Fibroblast of lung (primary cell): ENCODE data around the gene NIP7. TPM values are rescaled to one million over a fixed set of nuclear protein-coding genes. Genes with fewer than 3 reads are reported as not detected.
A peak's percentile ranks its signal among the peaks of the same experiment; 100 is the strongest.

Experiments
- DNase-seq, 2 donors: peaks; one replicate each; pipeline versions ENCODE4 v3.0.0 to v3.0.0-alpha.2; 2010; ENCODE audit warnings: low read depth in 2 of 2
- H2AFZ ChIP-seq: 2 replicates; pipeline ENCODE4 v1.5.1; 2012; ENCODE audit warnings: low read length, control low read depth, inconsistent platforms
- H3K27ac ChIP-seq: 2 replicates; pipeline ENCODE4 v1.5.1; 2011; ENCODE audit warnings: low read length, control low read depth; ENCODE audit not compliant: insufficient read depth
- H3K27me3 ChIP-seq: 2 replicates; pipeline ENCODE4 v1.5.1; 2011; ENCODE audit warnings: mild to moderate bottlenecking, low read length; ENCODE audit not compliant: control insufficient read depth, insufficient read depth
- H3K36me3 ChIP-seq: 2 replicates; pipeline ENCODE4 v1.5.1; 2011; ENCODE audit warnings: low read length; ENCODE audit not compliant: control insufficient read depth, insufficient read depth
- H3K4me1 ChIP-seq: 2 replicates; pipeline ENCODE4 v1.5.1; 2011; ENCODE audit warnings: low read length; ENCODE audit not compliant: control insufficient read depth, insufficient read depth; ENCODE audit errors: extremely low read depth
- H3K4me2 ChIP-seq: 2 replicates; pipeline ENCODE4 v1.5.1; 2011; ENCODE audit warnings: low read length, control low read depth; ENCODE audit not compliant: insufficient read depth; ENCODE audit errors: extremely low read depth
- H3K4me3 ChIP-seq, 4 experiments: fragments of 200-600 bp in 1 of 4; sonication (generic) in 1 of 4; replicated peaks in 1 of 4; 2 replicates each; pipeline ENCODE4 v1.5.1; 2011 to 2016; ENCODE audit warnings: low read length in 4 of 4, low read depth in 3 of 4, mild to moderate bottlenecking in 3 of 4, control low read depth in 2 of 4, inconsistent platforms in 1 of 4, mixed read lengths in 1 of 4; ENCODE audit not compliant: insufficient read depth in 1 of 4; ENCODE audit errors: control extremely low read depth in 1 of 4
- H3K79me2 ChIP-seq: 2 replicates; pipeline ENCODE4 v1.5.1; 2012; ENCODE audit warnings: mild to moderate bottlenecking, low read length, inconsistent platforms; ENCODE audit not compliant: control insufficient read depth, insufficient read depth
- H3K9ac ChIP-seq: 2 replicates; pipeline ENCODE4 v1.5.1; 2011; ENCODE audit warnings: mild to moderate bottlenecking, low read length, control low read depth; ENCODE audit not compliant: insufficient read depth
- H3K9me3 ChIP-seq: 2 replicates; pipeline ENCODE4 v1.5.1; 2012; ENCODE audit warnings: low read depth, low read length; ENCODE audit not compliant: control insufficient read depth, insufficient read depth
- H4K20me1 ChIP-seq: 2 replicates; pipeline ENCODE4 v1.5.1; 2011; ENCODE audit warnings: low read length; ENCODE audit not compliant: control insufficient read depth, insufficient read depth; ENCODE audit errors: extremely low read depth
- CTCF ChIP-seq, 2 donors: IDR thresholded peaks in 1 of 2; conservative IDR thresholded peaks in 1 of 2; 1 replicate in 1 of 2; 2 replicates in 1 of 2; pipeline ENCODE4 v1.5.1; 2011 to 2012; ENCODE audit warnings: low read length in 2 of 2, control low read depth in 1 of 2, inconsistent platforms in 1 of 2, low read depth in 1 of 2, mild to moderate bottlenecking in 1 of 2
- EZH2 ChIP-seq: IDR thresholded peaks from 2 replicates; pipeline ENCODE4 v1.5.1; 2012; ENCODE audit warnings: low read length, control low read depth, mild to moderate bottlenecking; ENCODE audit errors: missing control alignments
- polyA plus RNA-seq, 2 donors: library from polyadenylated mRNA; depleted of rRNA in 1 of 2; stranded (reverse) in 1 of 2; unstranded in 1 of 2; fragments of >200 nt; gene quantifications; 2 replicates each; pipeline ENCODE4 v1.2.1, GENCODE V29; 2011 to 2012; ENCODE audit warnings: missing spikeins in 1 of 2
- total RNA-seq: library from RNA; depleted of rRNA; stranded (reverse); fragments of >200 nt; gene quantifications from 2 replicates; pipeline ENCODE4 v1.2.1, GENCODE V29; 2014

Gene NIP7
- total and polyA plus RNA-seq, 2 donors (not counting 1 experiment from before 2014, with no cell fraction given): 13.3 to 20.0 TPM

- no peaks in the 10 kb centered on the region for H3K9me3 ChIP-seq
- TF ChIP-seq EZH2 (no peak), CTCF (conservative IDR thresholded peaks at IDR 0.05 in 1 of 2, IDR thresholded peaks at IDR 0.05 in 1 of 2; ENCODE audit: low read depth in 1 of 2, low read length in 2 of 2) (no peak)
- H3K27me3 ChIP-seq: no peaks in the 10 kb centered on the region
- H3K79me2 ChIP-seq: peaks cover 58% of the 10 kb centered on the region
- no peak overlapping the region for H2AFZ ChIP-seq
- peaks cover 24% of the 10 kb centered on the region for H3K36me3 ChIP-seq
- no peaks in the 10 kb centered on the region for H4K20me1 ChIP-seq
- H3K4me3 ChIP-seq: no peak overlapping the region
- H3K9ac ChIP-seq: no peak overlapping the region
- H3K27ac ChIP-seq: no peak overlapping the region
- no peak for DNase-seq
- peak overlapping the region; percentile 36 for H3K4me2 ChIP-seq
- H3K4me1 ChIP-seq: peaks cover 9% of the 10 kb centered on the region
These were observed 13.2 kb upstream of the NIP7 start for GRCh38 chr16:69326172-69326873.

GRCh38 chr16:69327585-69328310 is 11.8 kb upstream of the NIP7 start:
- TF ChIP-seq CTCF (conservative IDR thresholded peaks at IDR 0.05 in 1 of 2, IDR thresholded peaks at IDR 0.05 in 1 of 2; ENCODE audit: low read depth in 1 of 2, low read length in 2 of 2) (no peak), EZH2 (no peak)

GRCh38 chr16:69328854-69329316 is 10.7 kb upstream of the NIP7 start:
- Histone ChIP-seq H3K79me2 (peaks cover 47% of the 10 kb centered on the region), H3K27ac (peak overlapping the region; percentile 57), H3K36me3 (peaks cover 13% of the 10 kb centered on the region), H3K9me3 (no peaks in the 10 kb centered on the region), H3K9ac (no peak overlapping the region), H3K27me3 (no peaks in the 10 kb centered on the region), H3K4me1 (peaks cover 9% of the 10 kb centered on the region), H3K4me3 (peak overlapping the region; percentile 58 to 78 (median 76)), H4K20me1 (no peaks in the 10 kb centered on the region), H2AFZ (no peak overlapping the region), H3K4me2 (peak overlapping the region; percentile 94)
- TF ChIP-seq EZH2 (no peak), CTCF (conservative IDR thresholded peaks at IDR 0.05 in 1 of 2, IDR thresholded peaks at IDR 0.05 in 1 of 2; ENCODE audit: low read depth in 1 of 2, low read length in 2 of 2) (no peak)
- peak; percentile 38 to 44 for DNase-seq

More at GRCh38 chr16:69327585-69328310, 11.8 kb upstream of the NIP7 start:
- Histone ChIP-seq H3K9me3 (no peaks in the 10 kb centered on the region), H4K20me1 (no peaks in the 10 kb centered on the region), H3K4me2 (peak overlapping the region; percentile 94), H3K4me3 (no peak overlapping the region), H3K4me1 (peaks cover 9% of the 10 kb centered on the region), H3K36me3 (peaks cover 19% of the 10 kb centered on the region), H3K27me3 (no peaks in the 10 kb centered on the region), H2AFZ (no peak overlapping the region), H3K27ac (no peak overlapping the region), H3K79me2 (peaks cover 53% of the 10 kb centered on the region), H3K9ac (no peak overlapping the region)
- DNase-seq: no peak
